ENCODE measurements around the gene DRD4.
A peak's percentile ranks its signal among the peaks of the same experiment; 100 is the strongest.

The DRD4 gene

GRCh38 chr11:610146-610801 lies 26.8 kb upstream of the DRD4 start:
- no peak for DNase-seq

- DNase-seq: no peak
Observed at GRCh38 chr11:611001-611996, 25.8 kb upstream of the DRD4 start.

GRCh38 chr11:612201-612960 lies 24.7 kb upstream of the DRD4 start:
- DNase-seq: peak in 1 of 2 donors; percentile 3

GRCh38 chr11:612961-613300 lies 24.1 kb upstream of the DRD4 start:
- no peak for DNase-seq

- DNase-seq: peak; percentile 32 to 74
Observed at GRCh38 chr11:613369-613968, 23.6 kb upstream of the DRD4 start.

- DNase-seq: no peak
Observed at GRCh38 chr11:614021-614622, 22.9 kb upstream of the DRD4 start.

- DNase-seq: no peak
Observed at GRCh38 chr11:614623-615503, 22.2 kb upstream of the DRD4 start.

- peak; percentile 97 to 98 for DNase-seq
Observed at GRCh38 chr11:615504-616319, 21.4 kb upstream of the DRD4 start, which contains the start of gene IRF7. Gene IRF7, minus strand, starts transcription at chr11:615950. Its CDS starts 586 bp downstream, at chr11:615364.

GRCh38 chr11:616320-617198 lies 20.5 kb upstream of the DRD4 start:
- DNase-seq: no peak

GRCh38 chr11:617199-617911 lies 19.7 kb upstream of the DRD4 start:
- no peak for DNase-seq

- no peak for DNase-seq
Observed at GRCh38 chr11:617912-618682, 19.0 kb upstream of the DRD4 start.

- no peak for DNase-seq
Observed at GRCh38 chr11:618856-619627, 18.0 kb upstream of the DRD4 start.

GRCh38 chr11:619628-620050 lies 17.4 kb upstream of the DRD4 start:
- no peak for DNase-seq

GRCh38 chr11:620201-620600 lies 16.9 kb upstream of the DRD4 start:
- no peak for DNase-seq

- peak in 1 of 2 donors; percentile 23 for DNase-seq
Observed at GRCh38 chr11:620935-621814, 15.9 kb upstream of the DRD4 start.

GRCh38 chr11:621838-622237 lies 15.2 kb upstream of the DRD4 start:
- DNase-seq: no peak
